Chondrocyte (in vitro differentiated cells): ENCODE measurements around the gene CACNG4. TPM values are rescaled to one million over a fixed set of nuclear protein-coding genes. Genes with fewer than 3 reads are reported as not detected.

ENCODE experiments used
- DNase-seq: peaks from one replicate; pipeline ENCODE4 v3.0.0; 2021; ENCODE audit warnings: mixed read lengths, low spot score
- H3K27ac Mint-ChIP-seq: one replicate; pipeline ENCODE4 v1.8.0; 2021; ENCODE audit warnings: mild to moderate bottlenecking, moderate library complexity, mixed read lengths; ENCODE audit not compliant: unreplicated experiment
- H3K27me3 Mint-ChIP-seq: 2 replicates; pipeline ENCODE4 v1.8.0; 2021; ENCODE audit warnings: low read depth, mixed read lengths
- H3K36me3 Mint-ChIP-seq: 2 replicates; pipeline ENCODE4 v1.8.0; 2021; ENCODE audit warnings: low read depth, mixed read lengths
- H3K4me1 Mint-ChIP-seq: 2 replicates; pipeline ENCODE4 v1.8.0; 2021; ENCODE audit warnings: low read depth, mild to moderate bottlenecking, mixed read lengths
- H3K4me3 Mint-ChIP-seq: one replicate; pipeline ENCODE4 v1.8.0; 2021; ENCODE audit warnings: mild to moderate bottlenecking, moderate library complexity, mixed read lengths; ENCODE audit not compliant: unreplicated experiment
- H3K9me3 Mint-ChIP-seq: 2 replicates; pipeline ENCODE4 v1.8.0; 2021; ENCODE audit warnings: low read depth, mixed read lengths
- total RNA-seq: library from RNA; stranded (reverse); gene quantifications from 3 replicates; pipeline ENCODE4 v1.2.1, GENCODE V29; 2021
- TF ChIP-seq, protein P1 (sequence below): fragments of 200-600 bp; sonication (generic); IDR thresholded peaks from 2 replicates; pipeline ENCODE4 v1.5.0; 2021; ENCODE audit warnings: antibody characterized with exemption, mild to moderate bottlenecking, moderate library complexity

The CACNG4 gene
- total RNA-seq, 1 donor from 2014 or later = 2.9 TPM

DNA sequence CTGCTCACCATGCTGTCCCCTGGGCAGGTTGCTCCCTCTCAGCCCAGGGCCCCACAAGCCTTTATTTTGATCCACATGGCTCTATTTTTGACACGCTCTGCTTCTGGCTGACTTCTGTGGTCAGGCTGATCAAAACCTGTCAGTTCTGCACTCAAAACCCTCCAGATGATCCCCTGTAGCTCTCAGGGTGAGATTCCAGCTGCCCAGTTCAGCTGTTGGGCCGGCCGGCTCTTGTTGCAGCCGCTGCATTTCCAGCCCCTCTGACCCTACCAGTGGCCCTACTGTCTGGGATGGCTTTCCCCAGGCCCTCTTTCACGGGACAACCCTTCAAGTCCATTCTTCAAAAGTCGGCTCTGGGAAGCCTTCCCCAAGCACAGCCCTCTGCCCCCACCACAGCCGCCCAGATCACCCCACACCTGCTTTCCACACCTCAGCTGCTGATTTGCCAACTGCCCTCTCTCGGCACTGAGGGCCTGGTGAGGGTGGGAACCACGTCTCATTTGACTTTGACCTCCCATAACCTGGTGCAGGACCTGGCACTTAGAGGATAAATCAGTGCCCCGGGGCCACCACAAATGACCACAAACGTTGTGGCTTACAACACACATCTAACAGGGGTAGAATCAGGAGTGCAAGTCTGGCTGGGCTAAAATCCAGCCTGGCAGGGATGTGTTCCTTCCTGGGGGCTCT is 16.3 kb upstream of the CACNG4 start:
- H3K27ac Mint-ChIP-seq = no peak overlapping the region
- H3K36me3 Mint-ChIP-seq = peaks cover 6% of the 10 kb centered on the region
- H3K9me3 Mint-ChIP-seq = peaks cover 14% of the 10 kb centered on the region
- peaks cover 23% of the 10 kb centered on the region for H3K4me1 Mint-ChIP-seq
- H3K27me3 Mint-ChIP-seq = peaks cover 6% of the 10 kb centered on the region
- TF ChIP-seq, protein P1, sequence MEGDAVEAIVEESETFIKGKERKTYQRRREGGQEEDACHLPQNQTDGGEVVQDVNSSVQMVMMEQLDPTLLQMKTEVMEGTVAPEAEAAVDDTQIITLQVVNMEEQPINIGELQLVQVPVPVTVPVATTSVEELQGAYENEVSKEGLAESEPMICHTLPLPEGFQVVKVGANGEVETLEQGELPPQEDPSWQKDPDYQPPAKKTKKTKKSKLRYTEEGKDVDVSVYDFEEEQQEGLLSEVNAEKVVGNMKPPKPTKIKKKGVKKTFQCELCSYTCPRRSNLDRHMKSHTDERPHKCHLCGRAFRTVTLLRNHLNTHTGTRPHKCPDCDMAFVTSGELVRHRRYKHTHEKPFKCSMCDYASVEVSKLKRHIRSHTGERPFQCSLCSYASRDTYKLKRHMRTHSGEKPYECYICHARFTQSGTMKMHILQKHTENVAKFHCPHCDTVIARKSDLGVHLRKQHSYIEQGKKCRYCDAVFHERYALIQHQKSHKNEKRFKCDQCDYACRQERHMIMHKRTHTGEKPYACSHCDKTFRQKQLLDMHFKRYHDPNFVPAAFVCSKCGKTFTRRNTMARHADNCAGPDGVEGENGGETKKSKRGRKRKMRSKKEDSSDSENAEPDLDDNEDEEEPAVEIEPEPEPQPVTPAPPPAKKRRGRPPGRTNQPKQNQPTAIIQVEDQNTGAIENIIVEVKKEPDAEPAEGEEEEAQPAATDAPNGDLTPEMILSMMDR = no peak
- no peak overlapping the region for H3K4me3 Mint-ChIP-seq
- DNase-seq = peak; percentile 51

GRCh38 chr17:66949501-66949900 is 15.0 kb upstream of the CACNG4 start:
- peaks cover 19% of the 10 kb centered on the region for H3K4me1 Mint-ChIP-seq
- no peak overlapping the region for H3K4me3 Mint-ChIP-seq
- peaks cover 14% of the 10 kb centered on the region for H3K9me3 Mint-ChIP-seq
- H3K27ac Mint-ChIP-seq = no peak overlapping the region
- peaks cover 5% of the 10 kb centered on the region for H3K27me3 Mint-ChIP-seq
- TF ChIP-seq, protein P1 = no peak
- peaks cover 6% of the 10 kb centered on the region for H3K36me3 Mint-ChIP-seq
- no peak for DNase-seq

DNA sequence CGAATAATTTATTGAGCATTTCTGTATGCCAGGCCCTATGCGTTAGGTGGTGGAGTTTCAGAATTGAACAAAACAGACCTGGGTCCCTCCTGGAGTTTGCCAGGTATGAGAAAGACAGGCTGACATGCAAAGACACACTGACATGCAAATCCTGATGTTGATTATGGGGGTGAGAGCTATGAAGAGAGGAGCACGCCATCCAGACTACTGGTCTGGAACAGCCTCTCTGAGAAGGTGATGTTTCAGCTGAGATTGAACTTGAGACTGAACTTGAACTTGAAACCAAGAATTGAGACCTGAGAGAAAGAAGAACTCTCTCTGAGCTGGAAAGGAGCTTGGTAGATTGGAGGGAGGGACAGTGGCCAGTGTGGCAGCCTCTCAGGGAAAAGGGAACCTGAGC is 14.2 kb upstream of the CACNG4 start:
- Mint-ChIP-seq H3K27me3 (peaks cover 5% of the 10 kb centered on the region), H3K27ac (no peak overlapping the region), H3K4me3 (no peak overlapping the region), H3K4me1 (peaks cover 16% of the 10 kb centered on the region), H3K9me3 (peaks cover 14% of the 10 kb centered on the region), H3K36me3 (peaks cover 6% of the 10 kb centered on the region)
- no peak for DNase-seq
- TF ChIP-seq, protein P1 = no peak

DNA sequence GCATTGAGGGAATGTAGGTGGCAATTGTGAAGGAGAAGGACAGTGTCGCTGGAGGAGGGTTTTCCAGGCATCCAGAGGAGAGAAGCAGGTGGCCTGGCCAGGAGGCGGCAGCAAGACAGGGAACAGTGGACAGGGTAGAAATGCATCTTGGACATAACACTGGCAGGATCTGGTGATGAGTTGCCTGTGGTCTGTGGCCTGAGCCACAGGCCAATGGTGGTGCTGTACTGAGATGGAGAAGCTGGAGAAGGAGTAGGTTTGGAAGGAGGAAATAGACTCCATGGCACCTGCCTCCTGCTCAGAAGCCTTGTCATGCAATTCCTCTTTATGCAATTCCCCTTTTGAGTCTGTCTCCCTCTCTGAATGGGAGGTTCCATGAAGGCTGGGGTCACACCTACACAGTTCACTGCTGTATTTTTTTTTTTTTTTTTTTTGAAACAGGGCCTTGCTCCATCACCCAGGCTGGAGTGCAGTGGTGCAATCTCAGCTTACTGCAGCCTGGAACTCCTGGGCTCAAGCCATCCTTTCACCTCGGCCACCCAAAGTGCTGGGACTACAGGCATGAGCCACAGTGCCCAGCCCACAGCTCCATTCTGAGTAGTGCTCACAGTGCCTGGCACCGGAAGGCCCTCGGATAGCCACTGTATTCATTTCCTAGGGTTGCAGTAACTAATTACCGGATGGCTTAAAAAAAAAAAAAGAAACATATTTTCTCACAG is 13.5 kb upstream of the CACNG4 start:
- Mint-ChIP-seq H3K36me3 (peaks cover 6% of the 10 kb centered on the region), H3K27me3 (peaks cover 1% of the 10 kb centered on the region), H3K4me3 (no peak overlapping the region), H3K27ac (no peak overlapping the region), H3K9me3 (peaks cover 14% of the 10 kb centered on the region), H3K4me1 (peaks cover 16% of the 10 kb centered on the region)
- no peak for DNase-seq
- TF ChIP-seq, protein P1 = no peak

DNA sequence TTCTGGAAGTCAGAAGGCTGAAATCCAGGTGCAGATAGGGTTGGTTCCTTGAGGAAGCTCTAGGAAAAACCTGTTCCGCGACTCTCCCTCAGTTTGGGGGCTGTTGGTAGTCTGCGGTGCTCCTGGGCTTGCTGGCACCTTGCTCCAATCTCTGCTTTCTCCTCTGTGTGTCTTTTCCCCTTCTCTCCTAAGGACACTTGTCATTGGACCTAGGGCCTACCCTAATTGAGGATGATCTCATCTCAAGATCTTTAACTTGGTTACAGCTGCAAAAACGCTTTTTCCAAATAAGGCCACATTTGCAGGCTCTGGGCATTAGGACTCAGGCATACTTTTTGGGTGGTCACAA is 12.9 kb upstream of the CACNG4 start:
- Mint-ChIP-seq H3K9me3 (peaks cover 14% of the 10 kb centered on the region), H3K27me3 (no peaks in the 10 kb centered on the region), H3K36me3 (peaks cover 6% of the 10 kb centered on the region), H3K27ac (peak overlapping the region; percentile 87), H3K4me3 (no peak overlapping the region), H3K4me1 (peaks cover 16% of the 10 kb centered on the region)
- TF ChIP-seq, protein P1 = no peak
- DNase-seq = no peak
